Articular chondrocyte of knee joint (primary cell): ENCODE measurements around the gene LCE6A. TPM values are rescaled to one million over a fixed set of nuclear protein-coding genes. Genes with fewer than 3 reads are reported as not detected.

Experiments used
- total RNA-seq: library from RNA; depleted of rRNA; stranded (reverse); fragments of >200 nt; gene quantifications from 2 replicates; pipeline ENCODE4 v1.2.3, GENCODE V29; 2012

LCE6A gene, protein sequence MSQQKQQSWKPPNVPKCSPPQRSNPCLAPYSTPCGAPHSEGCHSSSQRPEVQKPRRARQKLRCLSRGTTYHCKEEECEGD
- total RNA-seq, result not detected in 2 replicates

DNA sequence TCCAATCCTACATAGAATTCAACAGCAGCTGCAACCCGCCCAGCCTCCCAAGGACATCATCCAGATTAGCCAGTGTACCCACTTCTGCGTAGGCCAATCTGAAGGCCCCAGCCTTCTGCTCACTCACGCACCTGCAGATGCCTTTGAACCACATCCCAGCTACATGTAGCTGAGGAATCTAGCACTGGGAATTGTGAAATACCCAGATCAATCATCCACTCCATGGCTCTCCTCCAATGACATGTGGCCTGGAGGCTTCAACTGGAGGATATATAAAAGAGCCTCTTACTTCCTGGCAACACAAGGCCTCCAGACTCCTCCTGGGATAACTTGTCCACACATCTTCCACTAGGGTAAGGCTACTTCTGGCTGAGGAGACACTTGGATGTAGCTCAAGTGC lies at the start of gene LCE6A:
TSS of gene LCE6A (plus strand) at position 301 of the 400 bp plus-strand sequence. CDS start 665 bp downstream, outside the sequence.

GRCh38 chr1:152796421-152796820 lies 46.2 kb upstream of the LCE6A start, which contains the start of gene LCE1D:
LCE1D (plus strand) TSS chr1:152796721; CDS start chr1:152797795, 1,074 bp downstream.

GRCh38 chr1:152806576-152806975 lies 36.1 kb upstream of the LCE6A start, which contains the start of gene LCE1C:
LCE1C (minus strand) TSS chr1:152806651; CDS start chr1:152805478, 1,173 bp downstream.

GRCh38 chr1:152811671-152812070 lies 31.0 kb upstream of the LCE6A start, which contains the start of gene LCE1B:
LCE1B (plus strand) TSS chr1:152811971; CDS start chr1:152812447, 476 bp downstream.

DNA sequence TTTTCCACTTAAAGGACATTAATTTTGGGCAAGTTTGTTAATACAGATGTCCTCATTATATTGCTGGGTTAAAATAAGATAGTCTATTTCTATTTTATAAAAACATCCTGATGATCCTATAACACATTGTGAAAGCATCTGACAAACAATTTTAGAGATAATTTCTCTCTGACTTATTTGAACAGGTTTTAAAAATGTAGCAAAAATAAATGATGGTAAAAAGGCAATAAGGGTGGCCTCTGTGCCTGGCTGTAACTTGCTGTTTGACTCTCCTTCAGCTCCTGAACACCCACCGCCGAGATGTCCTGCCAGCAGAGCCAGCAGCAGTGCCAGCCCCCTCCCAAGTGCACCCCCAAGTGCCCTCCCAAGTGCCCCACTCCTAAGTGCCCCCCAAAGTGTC lies 15.5 kb upstream of the LCE6A start, which contains the start of gene LCE1A:
TSS of gene LCE1A (plus strand) at position 301 of the 400 bp plus-strand sequence. CDS start at position 301, 0 bp downstream.

GRCh38 chr1:152859696-152860095 lies 17.0 kb downstream of the LCE6A start, which contains the start of gene LCE7A:
LCE7A (plus strand) TSS chr1:152859996; CDS start chr1:152860698, 702 bp downstream.

DNA sequence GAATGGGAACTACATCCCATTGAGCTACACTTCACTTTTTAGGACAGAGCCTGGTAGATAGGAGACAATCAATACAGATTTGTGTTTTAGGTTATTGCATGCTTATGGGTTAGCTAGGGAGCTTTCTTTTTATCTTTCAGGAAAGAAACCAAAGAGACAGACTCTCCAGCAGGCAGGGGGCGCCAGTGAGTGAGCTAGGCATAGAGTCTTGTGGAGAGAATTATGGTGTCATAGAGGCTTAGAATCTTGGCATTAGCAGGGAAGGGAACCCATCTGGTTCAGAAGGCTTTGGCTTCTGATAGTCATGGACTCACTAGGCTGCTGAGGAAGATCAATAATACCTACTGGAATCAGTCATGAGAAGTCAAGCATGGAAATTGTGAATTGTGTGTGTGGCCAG lies 35.4 kb downstream of the LCE6A start, which contains the start of gene SMCP:
TSS of gene SMCP (plus strand) at position 281 of the 400 bp plus-strand sequence. CDS start 6,101 bp downstream, outside the sequence.

Other genes starting within 250 kb of the LCE6A start
- not detected in 2 replicates for gene LCE3C, start 242.6 kb upstream of the LCE6A start, total RNA-seq
- not detected in 2 replicates for gene LCE3B, start 229.0 kb upstream of the LCE6A start, total RNA-seq
- gene LCE3A, start 219.8 kb upstream of the LCE6A start, total RNA-seq, result not detected in 2 replicates
- gene LCE2D, start 179.5 kb upstream of the LCE6A start, total RNA-seq, result not detected in 2 replicates
- not detected in 2 replicates for gene LCE2C, start 167.6 kb upstream of the LCE6A start, total RNA-seq
- gene LCE2B, start 156.7 kb upstream of the LCE6A start, total RNA-seq, result not detected in 2 replicates
- not detected in 2 replicates for gene LCE2A, start 144.5 kb upstream of the LCE6A start, total RNA-seq
- gene LCE4A, start 134.7 kb upstream of the LCE6A start, total RNA-seq, result not detected in 2 replicates
- gene KPRP, start 84.8 kb upstream of the LCE6A start, total RNA-seq, result not detected in 2 replicates
- gene LCE1F, start 67.7 kb upstream of the LCE6A start, total RNA-seq, result not detected in 2 replicates
- gene LCE1E, start 56.6 kb upstream of the LCE6A start, total RNA-seq, result not detected in 2 replicates
- gene LCE1D, start 46.1 kb upstream of the LCE6A start, total RNA-seq, result not detected in 2 replicates
- not detected in 2 replicates for gene LCE1C, start 36.2 kb upstream of the LCE6A start, total RNA-seq
- gene LCE1B, start 30.9 kb upstream of the LCE6A start, total RNA-seq, result not detected in 2 replicates
- not detected in 2 replicates for gene LCE1A, start 15.4 kb upstream of the LCE6A start, total RNA-seq
- gene LCE7A, start 17.1 kb downstream of the LCE6A start, total RNA-seq, result not detected in 2 replicates
- not detected in 2 replicates for gene SMCP, start 35.5 kb downstream of the LCE6A start, total RNA-seq
- 0.11 TPM in 1 of 2 replicates, not detected in the other for gene IVL, start 65.7 kb downstream of the LCE6A start, total RNA-seq
- not detected in 2 replicates for gene SPRR5, start 104.3 kb downstream of the LCE6A start, total RNA-seq
- gene SPRR4, start 127.8 kb downstream of the LCE6A start, total RNA-seq, result not detected in 2 replicates
- gene SPRR1A, start 141.2 kb downstream of the LCE6A start, total RNA-seq, result not detected in 2 replicates
- gene SPRR3, start 158.9 kb downstream of the LCE6A start, total RNA-seq, result not detected in 2 replicates
- not detected in 2 replicates for gene SPRR1B, start 188.3 kb downstream of the LCE6A start, total RNA-seq
- not detected in 2 replicates for gene SPRR2D, start 198.3 kb downstream of the LCE6A start, total RNA-seq
- not detected in 2 replicates for gene SPRR2A, start 214.7 kb downstream of the LCE6A start, total RNA-seq
- not detected in 2 replicates for gene SPRR2B, start 228.8 kb downstream of the LCE6A start, total RNA-seq